Measurements from ENCODE around the gene FUOM. TPM values are rescaled to one million over a fixed set of nuclear protein-coding genes. Genes with fewer than 3 reads are reported as not detected.

Gene FUOM
- total RNA-seq, 4 donors from 2014 or later, result 5.4 to 15.7 (median 10.8) TPM

GRCh38 chr10:133397938-133398337, 40.1 kb upstream of the FUOM start:
- ATAC-seq, result no peak

DNA sequence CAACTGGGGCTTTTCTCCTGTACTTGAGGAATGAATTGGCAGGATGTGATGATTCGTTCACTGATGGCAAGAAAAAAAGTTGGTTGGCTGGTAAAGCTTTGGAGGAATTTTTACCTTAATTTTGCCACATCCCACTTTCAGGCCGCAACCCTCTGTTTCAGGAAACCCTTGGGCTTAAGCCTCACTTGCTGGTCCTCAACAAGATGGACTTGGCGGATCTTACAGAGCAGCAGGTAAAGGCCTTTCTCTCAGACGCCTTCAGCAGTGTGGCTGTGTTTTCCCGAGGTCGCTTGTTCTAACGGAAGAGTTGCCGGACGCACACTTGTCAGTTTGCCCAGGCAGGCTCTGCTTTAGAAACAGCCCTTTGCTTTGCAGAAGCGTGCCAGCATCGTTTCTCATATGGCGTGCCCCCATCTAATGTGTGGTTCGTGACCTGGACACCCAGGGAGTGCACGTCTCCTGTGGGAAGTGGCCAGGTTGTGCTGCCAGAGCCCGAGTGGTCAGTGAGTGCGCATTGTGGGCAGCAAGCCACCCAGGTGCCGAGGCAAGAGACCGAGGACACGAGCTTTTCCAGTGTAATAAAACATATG, 38.3 kb upstream of the FUOM start:
- Histone ChIP-seq H3K27ac (no peak overlapping the region), H3K27me3 (no peaks in the 10 kb centered on the region), H3K4me1 (peaks cover 0 to 25% (median 7%) of the 10 kb centered on the region in 3 donors), H3K36me3 (peaks cover 0 to 62% of the 10 kb centered on the region in 2 donors), H3K9me3 (no peaks in the 10 kb centered on the region), H3K4me3 (no peak overlapping the region)
- WGBS, 2 donors (ENCODE audit: low coverage in 1 of 2), result 83% methylated on average over 6 to 7 of the region's 19 CpGs
- no peak for ATAC-seq
- TF ChIP-seq, protein P1, sequence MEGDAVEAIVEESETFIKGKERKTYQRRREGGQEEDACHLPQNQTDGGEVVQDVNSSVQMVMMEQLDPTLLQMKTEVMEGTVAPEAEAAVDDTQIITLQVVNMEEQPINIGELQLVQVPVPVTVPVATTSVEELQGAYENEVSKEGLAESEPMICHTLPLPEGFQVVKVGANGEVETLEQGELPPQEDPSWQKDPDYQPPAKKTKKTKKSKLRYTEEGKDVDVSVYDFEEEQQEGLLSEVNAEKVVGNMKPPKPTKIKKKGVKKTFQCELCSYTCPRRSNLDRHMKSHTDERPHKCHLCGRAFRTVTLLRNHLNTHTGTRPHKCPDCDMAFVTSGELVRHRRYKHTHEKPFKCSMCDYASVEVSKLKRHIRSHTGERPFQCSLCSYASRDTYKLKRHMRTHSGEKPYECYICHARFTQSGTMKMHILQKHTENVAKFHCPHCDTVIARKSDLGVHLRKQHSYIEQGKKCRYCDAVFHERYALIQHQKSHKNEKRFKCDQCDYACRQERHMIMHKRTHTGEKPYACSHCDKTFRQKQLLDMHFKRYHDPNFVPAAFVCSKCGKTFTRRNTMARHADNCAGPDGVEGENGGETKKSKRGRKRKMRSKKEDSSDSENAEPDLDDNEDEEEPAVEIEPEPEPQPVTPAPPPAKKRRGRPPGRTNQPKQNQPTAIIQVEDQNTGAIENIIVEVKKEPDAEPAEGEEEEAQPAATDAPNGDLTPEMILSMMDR (IDR thresholded peaks at IDR 0.05), result no peak
- TF ChIP-seq EP300 (IDR thresholded peaks at IDR 0.05) (no peak), POLR2A (IDR thresholded peaks at IDR 0.05) (no peak), POLR2AphosphoS5 (IDR thresholded peaks at IDR 0.05) (no peak)

More at GRCh38 chr10:133397938-133398337, 40.1 kb upstream of the FUOM start:
- TF ChIP-seq POLR2A (IDR thresholded peaks at IDR 0.05) (no peak), EP300 (IDR thresholded peaks at IDR 0.05) (no peak), POLR2AphosphoS5 (IDR thresholded peaks at IDR 0.05) (no peak)
- TF ChIP-seq, protein P1 (IDR thresholded peaks at IDR 0.05), result no peak
- Histone ChIP-seq H3K27me3 (no peaks in the 10 kb centered on the region), H3K27ac (no peak overlapping the region), H3K9me3 (no peaks in the 10 kb centered on the region), H3K4me3 (no peak overlapping the region), H3K4me1 (peaks cover 0 to 25% (median 7%) of the 10 kb centered on the region in 3 donors), H3K36me3 (peaks cover 0 to 74% of the 10 kb centered on the region in 2 donors)
- WGBS, 2 donors (ENCODE audit: low coverage in 1 of 2), result 67 to 98% methylated on average over 1 to 5 of the region's 7 CpGs

- no peak for ATAC-seq
- Histone ChIP-seq H3K27me3 (no peaks in the 10 kb centered on the region), H3K4me1 (peaks cover 0 to 25% (median 7%) of the 10 kb centered on the region in 3 donors), H3K9me3 (no peaks in the 10 kb centered on the region), H3K36me3 (peaks cover 0 to 60% of the 10 kb centered on the region in 2 donors), H3K4me3 (peak overlapping the region; percentile 66 to 77), H3K27ac (peak overlapping the region in 3 of 4 donors; percentile 78 to 90 (median 88))
- TF ChIP-seq, protein P1 (IDR thresholded peaks at IDR 0.05), result no peak
- TF ChIP-seq POLR2A (IDR thresholded peaks at IDR 0.05) (no peak), EP300 (IDR thresholded peaks at IDR 0.05) (no peak), POLR2AphosphoS5 (IDR thresholded peaks at IDR 0.05) (no peak)
- WGBS, 2 donors (ENCODE audit: low coverage in 1 of 2), result 20 to 72% methylated on average over 3 to 4 of the region's 21 CpGs
Measured at GRCh38 chr10:133394801-133395221, 37.0 kb upstream of the FUOM start.

DNA sequence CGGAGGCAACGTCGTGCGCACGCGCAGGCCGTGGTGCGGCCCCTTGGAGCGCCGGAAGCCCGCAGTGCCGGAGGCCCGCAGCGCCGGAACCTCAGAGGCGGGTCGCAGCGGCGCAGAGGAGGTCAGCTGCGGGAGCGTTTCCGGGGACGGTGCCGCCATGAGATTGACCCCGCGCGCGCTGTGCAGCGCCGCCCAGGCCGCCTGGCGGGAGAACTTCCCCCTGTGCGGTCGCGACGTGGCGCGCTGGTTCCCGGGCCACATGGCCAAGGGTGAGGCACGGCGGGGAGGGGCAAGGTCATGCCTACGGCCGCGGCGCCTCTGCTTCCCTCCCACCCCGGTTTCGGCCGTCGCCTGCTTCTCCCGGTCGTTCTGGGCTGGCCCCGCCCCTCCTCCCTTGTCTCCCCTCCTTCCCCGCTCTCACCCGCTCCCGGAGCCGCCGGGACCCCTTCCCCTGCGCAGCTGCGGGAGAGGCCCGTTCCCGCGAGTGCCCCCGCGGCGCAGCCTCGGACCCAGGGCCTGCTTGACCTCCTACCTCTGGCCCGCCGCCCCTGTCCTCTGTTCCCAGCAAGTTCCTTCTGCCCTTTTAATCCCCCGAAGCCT, 36.3 kb upstream of the FUOM start, which contains the start of gene MTG1:
Gene MTG1 (plus strand): TSS at position 94 of the 600 bp plus-strand sequence. CDS start 64 bp downstream, at position 158.
- H3K9me3 ChIP-seq, result no peaks in the 10 kb centered on the region
- peak within 1 kb of the TSS; percentile 66 to 77 for H3K4me3 ChIP-seq
- no peak for TF ChIP-seq EP300 (IDR thresholded peaks at IDR 0.05)
- TF ChIP-seq POLR2A (IDR thresholded peaks at IDR 0.05), result peak; percentile 73 to 78
- TF ChIP-seq, protein P1 (IDR thresholded peaks at IDR 0.05), result peak in 3 of 4 experiments; percentile 48 to 62 (median 50)
- TF ChIP-seq POLR2AphosphoS5 (IDR thresholded peaks at IDR 0.05), result peak; percentile 89
- H3K27me3 ChIP-seq, result no peaks in the 10 kb centered on the region
- 0% methylated on average over 2 of the region's 69 CpGs; no CpG with 5 or more reads in 1 of the 2 donors for WGBS, 2 donors (ENCODE audit: low coverage in 1 of 2)
- H3K27ac ChIP-seq, result peak within 1 kb of the TSS; percentile 3 to 90 (median 83)
- ATAC-seq, result peak; percentile 99
- peaks cover 0 to 60% of the 10 kb centered on the region in 2 donors for H3K36me3 ChIP-seq
- H3K4me1 ChIP-seq, result peaks cover 0 to 25% (median 7%) of the 10 kb centered on the region in 3 donors
